Stimulated activated memory B cell treated with anti-CD40 and anti-IgM and Interleukin-4, amounts not matched to agents 10 μg/mL and 1 μg/mL and 100 μg/mL, for 72 hours (primary cell): ENCODE results near the gene CYP3A5.
"Not testable (repeated sequence)": the region's sequence is repeated elsewhere in the genome, so short reads cannot be mapped to it uniquely, and the experiment has no call there.

Experiments used
- ATAC-seq: fragments of 150-1000 bp; cut with Tn5 transposase; 2 replicates; pipeline ENCODE4 v1.10.0; 2021
- H3K27ac Mint-ChIP-seq: one replicate; pipeline ENCODE4 v1.8.0; 2022; ENCODE audit warnings: mild to moderate bottlenecking, mixed read lengths
- H3K27me3 Mint-ChIP-seq: one replicate; pipeline ENCODE4 v1.8.0; 2022; ENCODE audit warnings: mixed read lengths
- H3K36me3 Mint-ChIP-seq: one replicate; pipeline ENCODE4 v1.8.0; 2022; ENCODE audit warnings: mixed read lengths
- H3K4me1 Mint-ChIP-seq: one replicate; pipeline ENCODE4 v1.8.0; 2022; ENCODE audit warnings: mixed read lengths
- H3K4me3 Mint-ChIP-seq: one replicate; pipeline ENCODE4 v1.8.0; 2022; ENCODE audit warnings: mild to moderate bottlenecking, moderate library complexity, mixed read lengths
- H3K9me3 Mint-ChIP-seq: one replicate; pipeline ENCODE4 v1.8.0; 2022; ENCODE audit warnings: mixed read lengths

The CYP3A5 gene

DNA sequence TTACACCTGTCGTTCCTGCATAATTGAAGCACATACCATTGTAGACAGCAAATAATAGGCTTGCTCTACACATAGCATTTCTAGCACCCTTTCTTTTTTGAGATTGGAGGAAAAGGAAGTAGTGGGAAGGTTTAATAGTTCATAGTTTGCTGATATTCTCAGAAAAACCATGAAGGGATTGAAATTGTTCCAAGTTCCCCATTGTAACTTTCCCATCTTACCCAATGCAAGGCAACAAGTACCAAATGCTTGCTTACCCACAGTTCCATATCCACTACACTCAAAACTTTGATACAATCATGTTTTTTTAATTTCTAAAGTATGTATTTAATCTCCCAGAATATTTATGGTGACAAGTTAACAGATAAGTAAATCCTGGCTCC lies 13.8 kb downstream of the CYP3A5 start:
- H3K36me3 Mint-ChIP-seq = peaks cover 56% of the 10 kb centered on the region
- no peak overlapping the region for H3K4me3 Mint-ChIP-seq
- H3K27me3 Mint-ChIP-seq = no peaks in the 10 kb centered on the region
- no peak for ATAC-seq
- no peaks in the 10 kb centered on the region for H3K9me3 Mint-ChIP-seq
- no peak overlapping the region for H3K27ac Mint-ChIP-seq
- H3K4me1 Mint-ChIP-seq = no peaks in the 10 kb centered on the region

DNA sequence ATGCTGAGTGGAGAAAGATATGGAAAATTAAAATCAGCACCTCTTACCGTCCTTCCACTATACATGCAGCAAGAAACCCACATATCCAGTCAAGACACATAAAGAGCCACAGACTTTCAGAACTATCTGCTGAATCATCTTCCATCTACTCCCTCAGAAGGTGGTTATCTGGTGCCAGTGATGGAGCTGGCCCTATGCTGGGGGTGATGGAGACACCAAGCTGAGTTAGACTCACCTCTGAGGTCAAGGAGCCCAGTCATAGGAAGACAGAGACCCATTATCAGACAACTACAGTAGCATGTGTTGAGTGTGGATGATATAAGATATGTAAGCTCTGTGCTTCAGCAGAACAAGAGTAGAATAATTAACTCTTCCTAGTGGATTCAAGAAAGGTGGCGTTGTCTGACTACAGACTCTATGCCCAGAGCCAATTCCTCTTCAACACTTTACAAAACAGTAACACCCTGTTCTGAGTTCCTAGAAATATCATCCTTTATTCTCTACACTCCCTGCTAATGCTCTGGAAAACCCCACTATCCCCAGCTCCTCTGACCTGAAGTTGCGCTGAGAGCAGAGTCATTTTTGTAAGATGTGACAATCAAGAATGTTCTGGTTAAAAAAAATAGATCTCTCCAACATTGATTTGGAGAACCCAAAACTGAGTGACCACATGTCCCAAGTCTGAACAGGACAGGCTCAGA lies 14.3 kb downstream of the CYP3A5 start:
- H3K36me3 Mint-ChIP-seq = peaks cover 54% of the 10 kb centered on the region
- H3K9me3 Mint-ChIP-seq = no peaks in the 10 kb centered on the region
- no peak overlapping the region for H3K4me3 Mint-ChIP-seq
- no peaks in the 10 kb centered on the region for H3K27me3 Mint-ChIP-seq
- ATAC-seq = no peak
- no peaks in the 10 kb centered on the region for H3K4me1 Mint-ChIP-seq
- no peak overlapping the region for H3K27ac Mint-ChIP-seq

DNA sequence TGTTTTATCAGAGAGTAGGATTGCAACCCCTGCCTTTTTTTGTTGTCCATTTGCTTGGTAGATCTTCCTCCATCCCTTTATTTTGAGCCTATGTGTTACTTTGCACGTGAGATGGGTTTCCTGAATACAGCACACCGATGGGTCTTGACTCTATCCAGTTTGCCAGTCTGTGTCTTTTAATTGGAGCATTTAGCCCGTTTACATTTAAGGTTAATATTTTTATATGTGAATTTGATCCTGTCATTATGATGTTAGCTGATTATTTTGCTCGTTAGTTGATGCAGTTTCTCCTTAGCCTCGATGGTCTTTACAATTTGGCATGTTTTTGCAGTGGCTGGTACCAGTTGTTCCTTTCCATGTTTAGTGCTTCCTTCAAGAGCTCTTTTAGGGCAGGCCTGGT lies 21.9 kb downstream of the CYP3A5 start:
- H3K27ac Mint-ChIP-seq, H3K27me3 Mint-ChIP-seq, H3K4me1 Mint-ChIP-seq, H3K4me3 Mint-ChIP-seq, H3K9me3 Mint-ChIP-seq, ATAC-seq: not testable (repeated sequence)
- peaks cover 59% of the 10 kb centered on the region for H3K36me3 Mint-ChIP-seq

DNA sequence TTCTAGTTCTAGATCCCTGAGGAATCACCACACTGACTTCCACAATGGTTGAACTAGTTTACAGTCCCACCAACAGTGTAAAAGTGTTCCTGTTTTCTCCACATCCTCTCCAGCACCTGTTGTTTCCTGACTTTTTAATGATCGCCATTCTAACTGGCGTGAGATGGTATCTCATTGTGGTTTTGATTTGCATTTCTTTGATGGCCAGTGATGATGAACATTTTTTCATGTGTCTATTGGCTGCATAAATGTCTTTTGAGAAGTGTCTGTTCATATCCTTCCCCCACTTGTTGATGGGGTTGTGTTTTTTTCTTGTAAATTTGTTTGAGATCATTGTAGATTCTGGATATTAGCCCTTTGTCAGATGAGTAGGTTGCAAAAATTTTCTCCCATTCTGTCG lies 25.2 kb downstream of the CYP3A5 start:
- H3K36me3 Mint-ChIP-seq = peaks cover 56% of the 10 kb centered on the region
- not testable (repeated sequence) for H3K4me1 Mint-ChIP-seq, H3K27me3 Mint-ChIP-seq, H3K27ac Mint-ChIP-seq, ATAC-seq, H3K4me3 Mint-ChIP-seq, H3K9me3 Mint-ChIP-seq

DNA sequence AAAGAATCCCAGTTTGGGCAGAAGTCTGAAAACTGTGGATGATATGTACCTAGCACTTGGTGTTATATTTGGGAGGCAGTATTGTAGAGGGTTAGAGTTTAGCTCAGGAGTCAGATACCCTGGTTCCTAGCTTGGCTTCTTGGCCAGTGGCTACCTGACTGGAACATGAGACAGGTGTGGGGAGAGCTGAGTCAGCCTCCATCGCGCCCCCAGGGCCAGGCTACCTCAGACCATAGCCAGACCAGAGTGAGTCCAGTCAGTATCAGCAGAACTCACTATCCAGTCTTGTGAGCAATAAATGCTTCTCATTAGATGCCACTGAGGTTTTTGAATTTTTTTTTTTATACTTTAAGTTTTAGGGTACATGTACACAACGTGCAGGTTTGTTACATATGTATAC lies 26.0 kb downstream of the CYP3A5 start:
- peaks cover 51% of the 10 kb centered on the region for H3K36me3 Mint-ChIP-seq
- no peak overlapping the region for H3K27ac Mint-ChIP-seq
- no peaks in the 10 kb centered on the region for H3K27me3 Mint-ChIP-seq
- H3K4me3 Mint-ChIP-seq = no peak overlapping the region
- H3K9me3 Mint-ChIP-seq = peaks cover 2% of the 10 kb centered on the region
- ATAC-seq = no peak
- peaks cover 5% of the 10 kb centered on the region for H3K4me1 Mint-ChIP-seq

DNA sequence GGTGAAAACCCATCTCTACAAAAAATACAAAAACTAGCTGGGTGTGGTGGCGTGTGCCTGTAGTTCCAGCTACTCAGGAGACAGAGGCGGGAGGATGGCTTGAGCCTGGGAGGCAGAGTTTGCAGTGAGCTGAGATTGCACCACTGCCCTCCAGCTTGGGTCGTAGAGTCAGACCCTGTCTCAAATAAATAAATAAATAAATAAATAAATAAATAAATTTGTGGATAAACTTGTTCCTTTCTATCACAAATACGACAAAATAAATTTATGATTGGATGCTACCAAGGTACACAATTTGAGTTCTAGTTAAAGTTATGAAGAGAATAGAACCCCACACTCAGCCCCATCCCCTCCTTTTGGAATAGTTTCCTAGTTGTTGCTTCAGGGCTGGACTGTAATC lies 26.5 kb downstream of the CYP3A5 start:
- not testable (repeated sequence) for H3K27ac Mint-ChIP-seq, H3K27me3 Mint-ChIP-seq, ATAC-seq, H3K4me1 Mint-ChIP-seq, H3K9me3 Mint-ChIP-seq, H3K4me3 Mint-ChIP-seq
- peaks cover 50% of the 10 kb centered on the region for H3K36me3 Mint-ChIP-seq

DNA sequence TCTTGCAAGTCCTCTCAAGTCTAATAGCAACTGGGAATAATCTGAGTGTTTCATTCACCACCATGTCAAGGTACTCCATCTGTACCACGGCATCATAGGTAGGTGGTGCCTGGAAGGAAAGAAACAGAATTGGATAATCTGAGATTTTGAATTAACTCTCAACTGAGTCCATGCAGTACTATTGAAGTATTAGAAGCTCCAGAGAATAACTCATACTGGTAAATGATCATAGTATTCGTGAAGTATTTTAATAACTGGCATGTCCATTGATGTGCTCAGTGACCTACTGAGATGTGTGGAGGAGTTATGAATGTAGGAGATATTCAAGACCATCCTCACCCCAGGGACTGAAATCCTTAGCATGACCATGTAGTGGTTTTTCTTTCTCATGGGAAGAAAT lies 27.1 kb downstream of the CYP3A5 start:
- no peaks in the 10 kb centered on the region for H3K27me3 Mint-ChIP-seq
- peaks cover 2% of the 10 kb centered on the region for H3K9me3 Mint-ChIP-seq
- H3K4me3 Mint-ChIP-seq = no peak overlapping the region
- no peak overlapping the region for H3K27ac Mint-ChIP-seq
- H3K36me3 Mint-ChIP-seq = peaks cover 52% of the 10 kb centered on the region
- ATAC-seq = no peak
- H3K4me1 Mint-ChIP-seq = peaks cover 5% of the 10 kb centered on the region

DNA sequence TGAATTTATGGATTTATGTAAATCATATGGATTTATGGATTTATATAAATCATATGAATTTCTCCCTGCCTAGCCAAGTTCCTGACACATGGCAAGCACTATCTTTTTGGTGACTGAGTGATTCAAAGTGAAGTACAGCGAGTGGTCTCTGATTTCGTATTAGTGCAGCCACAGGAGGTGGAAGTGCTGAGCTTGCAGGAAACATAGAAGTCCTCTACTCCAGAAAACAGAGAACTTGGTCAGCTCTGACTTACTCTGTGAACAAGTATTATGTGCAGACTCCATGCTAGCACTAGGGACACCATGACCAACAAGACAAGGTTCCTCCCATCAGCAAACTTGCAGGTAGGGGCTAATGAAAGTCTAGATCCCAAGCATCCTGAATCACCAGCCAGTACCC lies 28.5 kb downstream of the CYP3A5 start:
- H3K36me3 Mint-ChIP-seq = peaks cover 54% of the 10 kb centered on the region
- no peak overlapping the region for H3K4me3 Mint-ChIP-seq
- ATAC-seq = no peak
- H3K9me3 Mint-ChIP-seq = peaks cover 2% of the 10 kb centered on the region
- H3K4me1 Mint-ChIP-seq = no peaks in the 10 kb centered on the region
- no peak overlapping the region for H3K27ac Mint-ChIP-seq
- H3K27me3 Mint-ChIP-seq = no peaks in the 10 kb centered on the region

DNA sequence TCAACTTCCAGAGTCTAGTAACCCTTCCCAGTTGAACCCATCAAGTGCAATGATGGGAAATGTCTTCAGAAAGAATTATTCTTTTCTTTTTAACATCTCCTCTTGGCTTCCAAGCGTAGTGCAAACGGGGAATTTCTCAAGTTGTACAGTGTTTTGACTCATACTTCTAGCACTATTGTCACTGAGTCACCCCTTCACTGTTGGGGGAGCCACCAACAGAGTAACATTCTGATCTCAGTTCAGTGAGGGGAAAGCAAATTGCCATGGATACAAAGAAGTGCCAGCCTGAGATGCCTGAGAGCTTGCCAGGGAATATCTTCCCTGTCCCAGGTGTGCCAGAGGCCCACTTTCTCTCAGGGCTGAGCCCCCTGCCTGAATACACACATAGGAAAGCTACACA lies 31.0 kb downstream of the CYP3A5 start:
- no peak for ATAC-seq
- H3K9me3 Mint-ChIP-seq = peaks cover 2% of the 10 kb centered on the region
- H3K4me3 Mint-ChIP-seq = no peak overlapping the region
- no peaks in the 10 kb centered on the region for H3K27me3 Mint-ChIP-seq
- peaks cover 59% of the 10 kb centered on the region for H3K36me3 Mint-ChIP-seq
- H3K4me1 Mint-ChIP-seq = no peaks in the 10 kb centered on the region
- no peak overlapping the region for H3K27ac Mint-ChIP-seq

DNA sequence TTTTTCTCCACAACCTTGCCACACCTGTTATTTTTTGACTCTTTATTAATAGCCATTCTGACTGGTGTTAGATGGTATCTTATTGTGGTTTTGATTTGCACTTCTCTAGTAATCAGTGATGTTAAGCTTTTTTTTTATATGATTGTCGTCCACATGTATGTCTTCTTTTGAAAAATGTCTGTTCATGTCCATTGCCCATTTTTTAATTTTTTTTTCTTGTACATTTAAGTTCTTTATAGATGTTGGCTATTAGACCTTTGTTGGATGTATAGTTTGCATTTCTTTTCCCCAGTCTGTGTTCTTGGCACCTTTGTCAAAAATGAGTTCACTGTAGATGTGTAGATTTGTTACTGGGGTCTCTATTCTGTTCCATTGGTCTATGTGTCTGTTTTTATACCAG lies 34.2 kb downstream of the CYP3A5 start:
- Mint-ChIP-seq H3K27me3 (no peaks in the 10 kb centered on the region), H3K9me3 (no peaks in the 10 kb centered on the region), H3K27ac (no peak overlapping the region), H3K36me3 (peaks cover 67% of the 10 kb centered on the region), H3K4me1 (no peaks in the 10 kb centered on the region), H3K4me3 (no peak overlapping the region)
- ATAC-seq = no peak

DNA sequence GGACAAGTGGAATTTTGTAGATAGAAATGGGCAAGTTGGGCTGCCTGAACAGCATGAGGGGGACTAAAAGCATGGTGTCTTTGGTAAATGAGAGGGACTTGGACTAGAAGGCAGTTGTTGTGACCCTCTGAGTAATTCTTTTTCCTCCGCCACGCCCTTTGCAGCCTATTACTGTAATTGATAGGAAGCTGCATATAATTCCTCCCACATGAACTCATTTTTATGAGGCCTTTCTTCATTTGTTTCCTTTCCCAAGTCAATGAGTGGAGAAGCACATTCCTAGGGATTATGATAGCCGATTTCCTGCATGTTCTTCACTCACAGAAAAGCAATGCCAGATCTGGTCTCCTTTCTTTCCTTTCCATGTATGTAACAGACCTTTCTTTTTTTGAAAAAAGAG lies 35.4 kb downstream of the CYP3A5 start:
- H3K27ac Mint-ChIP-seq = no peak overlapping the region
- no peaks in the 10 kb centered on the region for H3K9me3 Mint-ChIP-seq
- no peaks in the 10 kb centered on the region for H3K27me3 Mint-ChIP-seq
- no peak overlapping the region for H3K4me3 Mint-ChIP-seq
- no peaks in the 10 kb centered on the region for H3K4me1 Mint-ChIP-seq
- no peak for ATAC-seq
- peaks cover 72% of the 10 kb centered on the region for H3K36me3 Mint-ChIP-seq

DNA sequence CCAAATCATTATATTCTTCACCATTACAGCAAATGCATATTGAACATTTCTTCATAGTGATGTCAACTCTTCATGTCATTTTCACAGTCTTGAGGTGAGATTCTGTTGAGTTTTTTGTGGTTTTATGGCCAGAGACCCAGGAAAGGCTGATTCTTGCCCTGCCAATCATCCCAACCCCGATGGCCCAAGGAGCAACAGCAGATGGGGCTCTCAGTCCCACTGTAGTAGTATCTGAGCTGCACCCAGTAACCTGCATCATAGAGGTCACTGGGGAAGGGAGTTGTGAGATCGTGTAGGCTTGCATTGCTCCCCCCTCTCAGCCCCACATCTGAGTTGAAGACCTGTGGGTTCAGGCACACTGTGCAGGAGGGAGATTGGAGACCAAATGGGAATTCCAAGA lies 36.3 kb downstream of the CYP3A5 start:
- Mint-ChIP-seq H3K27me3 (no peaks in the 10 kb centered on the region), H3K27ac (no peak overlapping the region), H3K36me3 (peaks cover 71% of the 10 kb centered on the region), H3K4me3 (no peak overlapping the region), H3K9me3 (no peaks in the 10 kb centered on the region), H3K4me1 (no peaks in the 10 kb centered on the region)
- no peak for ATAC-seq

DNA sequence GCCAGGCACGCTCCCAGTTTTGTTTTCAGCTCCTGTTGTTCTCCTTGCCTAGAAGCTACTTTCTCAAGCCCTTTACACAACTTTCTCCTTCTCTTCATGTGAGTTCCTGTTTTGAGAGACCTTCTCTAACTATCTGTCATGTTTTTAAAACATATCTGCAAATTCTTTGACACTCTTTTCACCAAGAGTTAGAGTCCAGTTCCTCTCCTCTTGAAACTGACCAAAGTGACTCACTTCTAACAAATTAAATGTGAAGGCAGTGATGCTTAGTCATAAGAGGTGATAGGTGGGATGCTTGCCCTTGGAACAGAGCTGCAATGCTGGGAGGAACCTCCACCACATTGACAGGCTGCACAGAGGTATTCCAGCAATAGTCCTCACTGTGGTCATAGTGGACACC lies 37.8 kb downstream of the CYP3A5 start:
- Mint-ChIP-seq H3K27ac (no peak overlapping the region), H3K27me3 (no peaks in the 10 kb centered on the region), H3K4me1 (no peaks in the 10 kb centered on the region), H3K4me3 (no peak overlapping the region), H3K36me3 (peaks cover 58% of the 10 kb centered on the region), H3K9me3 (no peaks in the 10 kb centered on the region)
- no peak for ATAC-seq

DNA sequence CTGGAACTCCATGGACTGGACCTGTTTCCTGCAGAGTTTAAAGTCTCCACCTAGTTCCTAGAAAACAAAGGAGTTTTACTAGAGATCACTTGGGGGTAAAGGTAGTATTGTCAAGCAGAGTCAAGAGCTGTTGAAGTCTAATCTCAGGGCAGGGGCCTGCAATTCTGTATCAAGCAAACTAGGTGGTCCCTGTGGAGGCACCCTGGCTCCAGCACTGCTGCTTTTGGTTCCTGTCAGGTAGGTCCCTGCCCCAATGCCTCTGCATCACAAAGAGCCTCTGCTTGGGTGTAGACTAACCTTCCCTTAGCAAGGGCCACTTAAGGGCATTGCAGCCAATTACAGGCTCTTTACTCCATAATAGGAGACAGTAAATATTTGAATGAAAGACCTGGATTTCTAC lies 40.5 kb downstream of the CYP3A5 start:
- ATAC-seq = no peak
- H3K27ac Mint-ChIP-seq = no peak overlapping the region
- H3K9me3 Mint-ChIP-seq = no peaks in the 10 kb centered on the region
- H3K36me3 Mint-ChIP-seq = peaks cover 37% of the 10 kb centered on the region
- H3K4me3 Mint-ChIP-seq = no peak overlapping the region
- H3K4me1 Mint-ChIP-seq = no peaks in the 10 kb centered on the region
- no peaks in the 10 kb centered on the region for H3K27me3 Mint-ChIP-seq

DNA sequence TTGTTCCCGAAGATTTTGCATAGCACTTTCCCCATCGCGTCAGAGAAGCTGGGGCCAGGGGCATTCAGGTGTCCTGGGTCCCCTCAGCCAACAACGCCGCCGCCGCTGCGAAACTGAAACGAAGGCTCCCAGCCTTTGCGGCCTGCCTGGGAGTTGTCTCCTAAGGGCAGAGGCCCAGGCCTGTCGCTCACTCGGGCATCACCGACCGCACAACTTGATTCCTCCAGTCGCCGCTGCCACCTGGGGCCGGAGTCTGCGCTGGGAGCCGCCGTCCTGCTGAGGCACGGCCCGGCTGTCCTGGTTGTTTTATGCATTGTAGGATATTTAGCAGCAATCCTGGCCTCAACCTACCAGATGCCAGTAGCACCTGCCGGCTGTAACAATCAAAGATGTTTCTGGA lies 41.1 kb downstream of the CYP3A5 start:
- H3K9me3 Mint-ChIP-seq = no peaks in the 10 kb centered on the region
- H3K27ac Mint-ChIP-seq = no peak overlapping the region
- no peaks in the 10 kb centered on the region for H3K4me1 Mint-ChIP-seq
- H3K4me3 Mint-ChIP-seq = no peak overlapping the region
- peaks cover 32% of the 10 kb centered on the region for H3K36me3 Mint-ChIP-seq
- no peak for ATAC-seq
- no peaks in the 10 kb centered on the region for H3K27me3 Mint-ChIP-seq

DNA sequence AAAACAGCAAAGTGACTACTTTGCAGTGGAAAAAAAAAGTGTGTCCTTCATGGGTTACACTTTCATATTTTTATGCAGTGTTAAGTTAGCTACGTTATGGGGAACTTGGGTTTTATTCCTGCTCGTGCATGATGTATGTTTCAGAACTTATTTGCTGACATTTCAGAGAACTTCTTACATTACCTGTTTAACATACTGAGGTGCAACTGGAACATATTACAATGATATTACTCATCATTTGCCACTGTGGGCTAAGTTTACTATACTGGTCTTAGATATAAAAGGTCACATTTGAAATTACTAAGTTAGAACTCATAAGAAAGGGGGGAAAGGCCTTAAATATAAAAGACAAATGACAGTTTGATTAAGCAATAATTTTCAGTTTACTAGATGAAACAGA lies 42.4 kb downstream of the CYP3A5 start:
- not testable (repeated sequence) for H3K4me3 Mint-ChIP-seq, H3K4me1 Mint-ChIP-seq, H3K27me3 Mint-ChIP-seq, H3K27ac Mint-ChIP-seq, ATAC-seq, H3K9me3 Mint-ChIP-seq
- peaks cover 25% of the 10 kb centered on the region for H3K36me3 Mint-ChIP-seq
